ENCODE measurements around the gene OXCT2. TPM values are rescaled to one million over a fixed set of nuclear protein-coding genes. Genes with fewer than 3 reads are reported as not detected.
A peak's percentile ranks its signal among the peaks of the same experiment; 100 is the strongest.

Gene OXCT2
- total RNA-seq, 5 donors from 2014 or later (not counting 1 experiment from before 2014, with no cell fraction given), result 0.16 to 0.44 (median 0.28) TPM

GRCh38 chr1:39722495-39722894 lies 48.7 kb downstream of the OXCT2 start:
- WGBS (ENCODE audit: insufficient coverage), result no CpG with 5 or more reads among the region's 2 CpGs
- Mint-ChIP-seq H3K27ac (no peak overlapping the region), H3K27me3 (peaks cover 35% of the 10 kb centered on the region in 2 donors)

GRCh38 chr1:39721664-39722063 lies 49.5 kb downstream of the OXCT2 start:
- DNase-seq (no peak), ATAC-seq (replicated peaks in 1 of 4) (no peak)
- Mint-ChIP-seq H3K4me1 (no peaks in the 10 kb centered on the region), H3K27me3 (peaks cover 32 to 36% of the 10 kb centered on the region in 2 donors), H3K9me3 (no peaks in the 10 kb centered on the region), H3K4me3 (no peak overlapping the region), H3K36me3 (no peaks in the 10 kb centered on the region), H3K27ac (no peak overlapping the region)
- Histone ChIP-seq H3K4me3 (ENCODE audit: control insufficient read depth in 1 of 2, extremely low read depth in 1 of 2, low read length in 1 of 2) (no peak overlapping the region), H3K27me3 (replicated peaks in 1 of 2; ENCODE audit: control insufficient read depth in 2 of 2, extremely low read depth in 1 of 2, insufficient read depth in 2 of 2, low read length in 1 of 2) (peaks cover 11 to 13% of the 10 kb centered on the region in 2 experiments), H3K27ac (ENCODE audit: low read length) (no peak overlapping the region), H3K36me3 (ENCODE audit: control insufficient read depth in 2 of 2, extremely low read depth in 1 of 2, insufficient read depth in 1 of 2, low read length in 1 of 2) (no peaks in the 10 kb centered on the region), H3K4me1 (ENCODE audit: control insufficient read depth in 1 of 2, extremely low read depth in 1 of 2, insufficient read depth in 2 of 2, low read length in 2 of 2) (no peaks in the 10 kb centered on the region), H3K9me3 (no peaks in the 10 kb centered on the region)
- ChIA-PET POLR2A (no interaction called here), CTCF (no interaction called here)

More at GRCh38 chr1:39722495-39722894, 48.7 kb downstream of the OXCT2 start:
- ATAC-seq (replicated peaks in 1 of 4), result no peak
- Mint-ChIP-seq H3K9me3 (no peaks in the 10 kb centered on the region), H3K4me1 (peaks cover 0 to 4% (median 2%) of the 10 kb centered on the region in 3 donors), H3K4me3 (no peak overlapping the region), H3K36me3 (no peaks in the 10 kb centered on the region)
- H3K4me3 ChIP-seq (ENCODE audit: control insufficient read depth in 1 of 2, extremely low read depth in 1 of 2, low read length in 1 of 2), result no peak overlapping the region
- CTCF ChIA-PET, result interaction anchor here in 1 of 2 donors (0.9 kb wide), 1 partner anchor 116 kb away, joined by 8 read pairs; no protein-coding TSS in a partner anchor
- POLR2A ChIA-PET, result interaction anchor here in 1 of 2 donors (0.6 kb wide), 1 partner anchor 9 kb away, joined by 13 read pairs; no protein-coding TSS in a partner anchor
- DNase-seq, result no peak
- peaks cover 15 to 16% of the 10 kb centered on the region in 2 experiments for H3K27me3 ChIP-seq (replicated peaks in 1 of 2; ENCODE audit: control insufficient read depth in 2 of 2, extremely low read depth in 1 of 2, insufficient read depth in 2 of 2, low read length in 1 of 2)
- no peaks in the 10 kb centered on the region for H3K9me3 ChIP-seq
- no peaks in the 10 kb centered on the region for H3K36me3 ChIP-seq (ENCODE audit: control insufficient read depth in 2 of 2, extremely low read depth in 1 of 2, insufficient read depth in 1 of 2, low read length in 1 of 2)
- H3K4me1 ChIP-seq (ENCODE audit: control insufficient read depth in 1 of 2, extremely low read depth in 1 of 2, insufficient read depth in 2 of 2, low read length in 2 of 2), result no peaks in the 10 kb centered on the region
- H3K27ac ChIP-seq (ENCODE audit: low read length), result no peak overlapping the region

DNA sequence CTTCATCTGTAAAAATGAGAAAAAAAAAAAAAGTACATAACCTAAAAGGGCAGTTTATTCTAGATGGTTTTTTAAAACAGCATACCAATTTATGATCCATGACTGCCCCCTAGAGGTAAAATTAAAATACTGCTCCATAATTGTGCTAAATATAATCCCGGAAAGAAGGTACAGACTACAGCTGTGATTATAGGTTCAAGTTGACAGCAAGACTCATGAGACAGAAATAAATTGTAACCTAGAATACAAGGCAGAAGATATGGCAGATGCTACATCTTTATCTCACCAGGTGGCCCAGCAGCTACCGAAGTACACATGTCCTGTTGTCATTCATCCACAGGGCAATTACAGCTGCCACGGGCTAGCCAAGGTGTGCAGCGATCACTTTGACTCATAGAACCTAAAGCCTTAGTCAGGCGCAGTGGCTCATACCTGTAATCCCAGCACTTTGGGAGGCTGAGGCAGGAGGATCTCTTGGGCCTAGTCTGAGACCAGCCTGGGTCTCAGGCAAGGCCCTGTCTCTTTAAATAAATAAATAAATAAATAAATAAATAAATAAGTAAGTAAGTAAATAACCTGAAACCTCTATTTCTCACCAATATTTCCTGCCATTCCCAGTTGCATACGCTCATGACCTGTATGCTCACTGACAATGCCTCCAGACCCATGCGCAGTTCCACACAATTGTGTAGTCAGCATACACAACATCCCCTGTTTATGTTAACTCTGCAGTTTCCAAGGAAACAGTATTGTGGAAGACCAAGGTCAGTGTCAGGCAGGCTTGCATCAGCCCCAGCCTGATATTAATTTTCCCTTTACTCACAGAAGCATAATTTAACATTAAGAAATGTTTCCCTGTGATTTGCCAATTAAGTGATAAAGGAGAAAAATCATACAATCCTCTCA lies 50.8 kb downstream of the OXCT2 start:
- POLR2A ChIA-PET, result interaction anchor here in 1 of 2 donors (0.6 to 0.7 kb wide), 2 partner anchors 63 to 116 kb away, joined by 5 to 6 read pairs; no protein-coding TSS in a partner anchor
- 56% methylated on average over 6 of the region's 7 CpGs for WGBS (ENCODE audit: insufficient coverage)
- H3K4me1 Mint-ChIP-seq, result no peaks in the 10 kb centered on the region

More for the DNA sequence above, 50.8 kb downstream of the OXCT2 start:
- H3K27ac Mint-ChIP-seq, result no peak overlapping the region
- no peaks in the 10 kb centered on the region for H3K9me3 Mint-ChIP-seq
- DNase-seq (peak in 2 of 35 experiments; percentile 16 to 83), ATAC-seq (replicated peaks in 1 of 4) (peak; percentile 42 to 77 (median 72))
- Histone ChIP-seq H3K27ac (ENCODE audit: low read length) (no peak overlapping the region), H3K4me3 (ENCODE audit: control insufficient read depth in 1 of 2, extremely low read depth in 1 of 2, low read length in 1 of 2) (no peak overlapping the region), H3K9me3 (no peaks in the 10 kb centered on the region), H3K36me3 (ENCODE audit: control insufficient read depth in 2 of 2, extremely low read depth in 1 of 2, insufficient read depth in 1 of 2, low read length in 1 of 2) (no peaks in the 10 kb centered on the region), H3K27me3 (replicated peaks in 1 of 2; ENCODE audit: control insufficient read depth in 2 of 2, extremely low read depth in 1 of 2, insufficient read depth in 2 of 2, low read length in 1 of 2) (peaks cover 5 to 11% of the 10 kb centered on the region in 2 experiments), H3K4me1 (ENCODE audit: control insufficient read depth in 1 of 2, extremely low read depth in 1 of 2, insufficient read depth in 2 of 2, low read length in 2 of 2) (no peaks in the 10 kb centered on the region)
- H3K4me3 Mint-ChIP-seq, result no peak overlapping the region
- peaks cover 29 to 32% of the 10 kb centered on the region in 2 donors for H3K27me3 Mint-ChIP-seq
- no peaks in the 10 kb centered on the region for H3K36me3 Mint-ChIP-seq
- CTCF ChIA-PET, result interaction anchor here (0.6 to 1.3 kb wide), 11 partner anchors 17 to 1945 kb away, joined by 3 to 22 read pairs (median 3); partner anchors contain the start of gene HPCAL4 (in 1 of the 2)

Other genes starting within 250 kb of the OXCT2 start
- 100 to 1,000 TPM; 266 to 314 (median 276) TPM for gene PABPC4, start 194.6 kb downstream of the OXCT2 start, total RNA-seq
- gene HEYL, start 131.7 kb downstream of the OXCT2 start, total RNA-seq, result under 1 TPM in 2 of 5 donors, not detected in 3; 0.15 to 0.25 TPM
- gene NT5C1A, start 99.2 kb downstream of the OXCT2 start, total RNA-seq, result 1 to 10 TPM in 1 of 5 donors, under 1 TPM in 3, not detected in 1; 0.22 to 1.3 (median 0.42) TPM
- gene HPCAL4, start 79.9 kb downstream of the OXCT2 start, total RNA-seq, result 10 to 100 TPM; 10.3 to 38.5 (median 28.5) TPM
- gene PPIE, start 32.5 kb downstream of the OXCT2 start, total RNA-seq, result 10 to 100 TPM; 50.8 to 72.6 (median 58.7) TPM
- 1 to 10 TPM in 1 of 5 donors, under 1 TPM in 4; 0.33 to 1.3 (median 0.76) TPM for gene BMP8B, start 17.5 kb upstream of the OXCT2 start, total RNA-seq
- 10 to 100 TPM; 12.2 to 17.4 (median 16.0) TPM for gene TRIT1, start 112.2 kb upstream of the OXCT2 start, total RNA-seq
- under 1 TPM; 0.13 to 0.38 (median 0.22) TPM for gene MYCL, start 130.6 kb upstream of the OXCT2 start, total RNA-seq
- gene MFSD2A, start 183.8 kb upstream of the OXCT2 start, total RNA-seq, result 1 to 10 TPM in 4 of 5 donors, under 1 TPM in 1; 0.39 to 3.5 (median 1.4) TPM